ENCODE results near the gene CCDC120.

Gene CCDC120

DNA sequence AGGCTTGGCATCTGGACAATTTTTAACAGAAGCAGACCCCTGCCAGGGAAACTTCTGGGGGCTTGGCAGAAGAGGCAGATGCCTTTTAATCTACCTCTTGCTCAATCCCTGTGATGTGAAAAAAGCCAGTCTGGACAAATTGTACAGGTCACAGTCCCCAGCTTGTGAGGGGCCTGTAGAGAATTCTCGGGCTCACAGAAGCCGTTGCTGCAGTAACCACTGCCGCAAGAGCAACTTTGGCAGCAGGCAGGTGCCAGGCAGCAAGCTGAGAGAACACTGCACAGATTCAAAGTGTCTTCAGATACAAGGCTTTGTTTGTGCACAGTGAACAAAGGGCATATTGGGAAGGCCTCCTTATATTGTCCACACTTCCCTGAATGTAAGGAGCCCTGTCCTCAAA is 53.0 kb downstream of the CCDC120 start:
- Histone ChIP-seq H3K9me3 (ENCODE audit: control insufficient read depth in 5 of 5, low read length in 5 of 5) (peaks cover 0 to 3% (median 0%) of the 10 kb centered on the region in 5 donors), H3K27ac (ENCODE audit: low read depth, low read length) (no peak overlapping the region)

GRCh38 chrX:49116076-49116475 is 57.3 kb downstream of the CCDC120 start:
- Histone ChIP-seq H3K4me3 (ENCODE audit: low read depth in 1 of 5, low read length in 5 of 5) (no peak overlapping the region), H3K9me3 (ENCODE audit: control insufficient read depth in 5 of 5, low read length in 5 of 5) (peaks cover 0 to 3% (median 0%) of the 10 kb centered on the region in 5 donors), H3K9ac (ENCODE audit: low read length in 5 of 5) (no peak overlapping the region), H3K36me3 (ENCODE audit: control insufficient read depth in 5 of 5, insufficient read depth in 5 of 5, low read length in 5 of 5) (peaks cover 3 to 63% (median 51%) of the 10 kb centered on the region in 5 donors), H3K27ac (ENCODE audit: low read depth, low read length) (no peak overlapping the region), H3K27me3 (ENCODE audit: control insufficient read depth in 5 of 5, insufficient read depth in 4 of 5, low read length in 5 of 5) (peaks cover 0 to 9% (median 6%) of the 10 kb centered on the region in 5 donors), H3K4me1 (ENCODE audit: control insufficient read depth in 5 of 5, insufficient read depth in 5 of 5, low read length in 5 of 5) (no peaks in the 10 kb centered on the region)

More for the DNA sequence above, 53.0 kb downstream of the CCDC120 start:
- Histone ChIP-seq H3K4me3 (ENCODE audit: low read depth in 1 of 5, low read length in 5 of 5) (no peak overlapping the region), H3K27me3 (ENCODE audit: control insufficient read depth in 5 of 5, insufficient read depth in 4 of 5, low read length in 5 of 5) (peaks cover 0 to 7% (median 6%) of the 10 kb centered on the region in 5 donors), H3K4me1 (ENCODE audit: control insufficient read depth in 5 of 5, insufficient read depth in 5 of 5, low read length in 5 of 5) (no peaks in the 10 kb centered on the region), H3K36me3 (ENCODE audit: control insufficient read depth in 5 of 5, insufficient read depth in 5 of 5, low read length in 5 of 5) (peaks cover 3 to 46% (median 41%) of the 10 kb centered on the region in 5 donors), H3K9ac (ENCODE audit: low read length in 5 of 5) (no peak overlapping the region)

DNA sequence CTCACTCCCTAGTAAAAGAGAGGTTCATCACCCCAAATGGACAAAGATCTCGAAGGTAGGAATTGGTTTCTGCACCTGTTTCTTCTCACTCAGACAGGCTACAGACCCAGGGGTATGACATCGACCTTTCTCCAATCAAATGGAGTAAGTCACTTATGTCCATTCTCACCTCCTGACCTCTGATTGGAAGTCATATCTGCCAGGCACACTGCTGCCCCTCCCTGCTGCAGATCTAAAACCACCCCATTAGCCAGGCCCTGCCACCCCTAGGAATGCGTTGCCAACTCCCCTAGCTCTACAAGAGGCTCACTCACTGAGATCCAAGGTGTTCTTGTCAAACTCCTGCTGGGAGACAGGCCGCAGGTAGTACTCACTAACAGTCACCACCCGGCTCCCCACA is 57.9 kb downstream of the CCDC120 start:
- Histone ChIP-seq H3K27ac (ENCODE audit: low read depth, low read length) (no peak overlapping the region), H3K4me3 (ENCODE audit: low read depth in 1 of 5, low read length in 5 of 5) (no peak overlapping the region), H3K27me3 (ENCODE audit: control insufficient read depth in 5 of 5, insufficient read depth in 4 of 5, low read length in 5 of 5) (peaks cover 0 to 9% (median 6%) of the 10 kb centered on the region in 5 donors), H3K9ac (ENCODE audit: low read length in 5 of 5) (no peak overlapping the region), H3K9me3 (ENCODE audit: control insufficient read depth in 5 of 5, low read length in 5 of 5) (peaks cover 0 to 3% (median 0%) of the 10 kb centered on the region in 5 donors), H3K36me3 (ENCODE audit: control insufficient read depth in 5 of 5, insufficient read depth in 5 of 5, low read length in 5 of 5) (peaks cover 3 to 68% (median 54%) of the 10 kb centered on the region in 5 donors), H3K4me1 (ENCODE audit: control insufficient read depth in 5 of 5, insufficient read depth in 5 of 5, low read length in 5 of 5) (no peaks in the 10 kb centered on the region)

DNA sequence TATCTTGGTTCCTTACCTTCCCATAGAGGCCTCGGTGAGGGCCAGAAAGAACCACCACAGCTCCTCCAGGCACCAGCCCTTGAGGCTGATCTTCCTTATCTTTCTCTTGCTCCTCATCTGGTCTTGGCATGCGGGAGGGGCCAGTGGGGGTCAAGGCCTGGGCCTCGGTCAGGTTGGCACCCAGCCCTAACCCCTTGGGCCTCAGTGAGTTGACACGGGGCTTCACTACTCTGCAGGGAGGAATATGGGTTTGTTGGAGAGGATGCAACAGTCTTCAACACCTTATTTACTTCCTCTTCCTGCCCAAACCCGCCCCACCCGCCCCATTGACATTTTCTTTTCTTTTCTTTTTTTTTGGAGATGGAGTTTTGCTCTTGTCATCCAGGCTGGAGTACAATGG is 58.8 kb downstream of the CCDC120 start:
- no peak overlapping the region for H3K4me3 ChIP-seq (ENCODE audit: low read depth in 1 of 5, low read length in 5 of 5)
- H3K4me1 ChIP-seq (ENCODE audit: control insufficient read depth in 5 of 5, insufficient read depth in 5 of 5, low read length in 5 of 5), result peaks cover 0 to 7% (median 5%) of the 10 kb centered on the region in 5 donors
- peaks cover 0 to 8% (median 6%) of the 10 kb centered on the region in 5 donors for H3K27me3 ChIP-seq (ENCODE audit: control insufficient read depth in 5 of 5, insufficient read depth in 4 of 5, low read length in 5 of 5)
- no peak overlapping the region for H3K9ac ChIP-seq (ENCODE audit: low read length in 5 of 5)
- H3K36me3 ChIP-seq (ENCODE audit: control insufficient read depth in 5 of 5, insufficient read depth in 5 of 5, low read length in 5 of 5), result peaks cover 3 to 63% (median 53%) of the 10 kb centered on the region in 5 donors
- H3K27ac ChIP-seq (ENCODE audit: low read depth, low read length), result no peak overlapping the region
- H3K9me3 ChIP-seq (ENCODE audit: control insufficient read depth in 5 of 5, low read length in 5 of 5), result peaks cover 0 to 3% (median 0%) of the 10 kb centered on the region in 5 donors
